Measurements from ENCODE around the gene KRTAP9-7. TPM values are rescaled to one million over a fixed set of nuclear protein-coding genes. Genes with fewer than 3 reads are reported as not detected.

The KRTAP9-7 gene
- total RNA-seq, 2 experiments from 2014 or later: not detected

DNA sequence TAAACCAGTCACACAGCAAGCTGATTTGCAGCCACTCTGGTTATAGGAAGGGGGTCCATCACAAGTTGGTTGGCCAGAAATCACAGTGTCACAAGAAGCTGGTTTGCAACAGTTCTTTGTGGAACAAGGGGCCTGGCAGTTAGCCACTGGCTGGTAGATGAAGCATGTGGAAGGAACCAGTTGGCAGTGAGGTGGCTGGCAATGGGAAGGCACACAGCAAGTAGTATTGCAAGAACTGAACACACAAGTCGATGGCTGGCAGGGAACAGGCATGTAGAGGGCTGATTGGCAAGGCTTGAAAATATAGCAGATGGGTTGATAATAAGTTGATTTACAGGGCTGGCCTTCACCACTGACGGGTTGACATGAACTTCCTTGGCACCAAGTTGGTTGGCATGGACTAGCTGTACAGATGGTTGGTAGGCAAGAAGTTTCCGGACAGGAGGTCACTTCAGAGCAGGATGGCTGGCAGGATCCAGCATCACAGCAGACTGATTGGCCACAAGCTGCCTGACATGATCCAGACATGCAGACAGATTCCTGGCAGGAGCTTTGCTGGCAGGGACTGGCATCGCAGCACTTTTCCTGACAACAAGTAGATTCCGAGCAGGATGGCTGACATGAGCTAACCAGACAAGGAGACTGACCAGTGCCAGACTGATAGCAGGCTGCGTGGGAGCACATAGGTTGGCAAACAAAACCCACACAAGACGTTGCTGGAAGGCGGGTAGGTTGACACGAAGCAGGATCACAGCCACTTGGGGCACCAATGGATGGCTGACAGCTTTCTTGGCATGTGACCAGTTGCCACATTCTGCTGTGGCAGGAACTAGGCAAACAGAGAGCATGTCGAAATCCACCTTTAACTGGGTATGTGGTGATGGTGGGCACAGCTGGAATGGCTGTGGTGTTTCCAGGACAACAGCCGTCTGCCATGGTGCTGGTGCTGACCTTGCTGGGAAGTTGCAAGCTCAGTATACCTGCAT, 26.7 kb downstream of the KRTAP9-7 start, which contains the start of gene KRTAP29-1:
KRTAP29-1 (minus strand) TSS at position 936 of the 986 bp plus-strand sequence; CDS start at position 936, 0 bp downstream.
- no peaks in the 10 kb centered on the region for H3K27me3 Mint-ChIP-seq
- H3K4me3 ChIP-seq (ENCODE audit: low read length): no peak within 1 kb of the TSS
- peaks cover 3% of the 10 kb centered on the region for H3K9me3 Mint-ChIP-seq
- peaks cover 33% of the 10 kb centered on the region for H3K4me1 Mint-ChIP-seq (ENCODE audit: low read depth)
- no peak within 1 kb of the TSS for H3K4me3 Mint-ChIP-seq
- no peak for DNase-seq
- ChIA-PET POLR2A (no interaction called here), CTCF (interaction anchor here (0.9 kb wide), 1 partner anchor 20 kb away, joined by 3 read pairs; no protein-coding TSS in a partner anchor)
- no peaks in the 10 kb centered on the region for H3K27me3 ChIP-seq (ENCODE audit: control insufficient read depth in 1 of 2, insufficient read depth in 2 of 2, low read length in 2 of 2)
- H3K36me3 ChIP-seq (ENCODE audit: insufficient read depth, low read length): no peaks in the 10 kb centered on the region
- H3K36me3 Mint-ChIP-seq (ENCODE audit: low read depth): no peaks in the 10 kb centered on the region
- peaks cover 8% of the 10 kb centered on the region for H3K4me1 ChIP-seq (ENCODE audit: insufficient read depth, low read length)
- no peak within 1 kb of the TSS for H3K27ac ChIP-seq (ENCODE audit: low read depth in 1 of 2, low read length in 2 of 2)
- intact Hi-C loops (cut with DNase I, micrococcal nuclease): no loop called here
- TF ChIP-seq, protein P1, sequence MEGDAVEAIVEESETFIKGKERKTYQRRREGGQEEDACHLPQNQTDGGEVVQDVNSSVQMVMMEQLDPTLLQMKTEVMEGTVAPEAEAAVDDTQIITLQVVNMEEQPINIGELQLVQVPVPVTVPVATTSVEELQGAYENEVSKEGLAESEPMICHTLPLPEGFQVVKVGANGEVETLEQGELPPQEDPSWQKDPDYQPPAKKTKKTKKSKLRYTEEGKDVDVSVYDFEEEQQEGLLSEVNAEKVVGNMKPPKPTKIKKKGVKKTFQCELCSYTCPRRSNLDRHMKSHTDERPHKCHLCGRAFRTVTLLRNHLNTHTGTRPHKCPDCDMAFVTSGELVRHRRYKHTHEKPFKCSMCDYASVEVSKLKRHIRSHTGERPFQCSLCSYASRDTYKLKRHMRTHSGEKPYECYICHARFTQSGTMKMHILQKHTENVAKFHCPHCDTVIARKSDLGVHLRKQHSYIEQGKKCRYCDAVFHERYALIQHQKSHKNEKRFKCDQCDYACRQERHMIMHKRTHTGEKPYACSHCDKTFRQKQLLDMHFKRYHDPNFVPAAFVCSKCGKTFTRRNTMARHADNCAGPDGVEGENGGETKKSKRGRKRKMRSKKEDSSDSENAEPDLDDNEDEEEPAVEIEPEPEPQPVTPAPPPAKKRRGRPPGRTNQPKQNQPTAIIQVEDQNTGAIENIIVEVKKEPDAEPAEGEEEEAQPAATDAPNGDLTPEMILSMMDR (IDR thresholded peaks at IDR 0.05): no peak
- H3K27ac Mint-ChIP-seq: no peak within 1 kb of the TSS
- peaks cover 0 to 3% of the 10 kb centered on the region in 2 experiments for H3K9me3 ChIP-seq (ENCODE audit: control insufficient read depth in 1 of 2, insufficient read depth in 1 of 2, low read length in 2 of 2)
- ATAC-seq (ENCODE audit: poor library complexity): no peak

DNA sequence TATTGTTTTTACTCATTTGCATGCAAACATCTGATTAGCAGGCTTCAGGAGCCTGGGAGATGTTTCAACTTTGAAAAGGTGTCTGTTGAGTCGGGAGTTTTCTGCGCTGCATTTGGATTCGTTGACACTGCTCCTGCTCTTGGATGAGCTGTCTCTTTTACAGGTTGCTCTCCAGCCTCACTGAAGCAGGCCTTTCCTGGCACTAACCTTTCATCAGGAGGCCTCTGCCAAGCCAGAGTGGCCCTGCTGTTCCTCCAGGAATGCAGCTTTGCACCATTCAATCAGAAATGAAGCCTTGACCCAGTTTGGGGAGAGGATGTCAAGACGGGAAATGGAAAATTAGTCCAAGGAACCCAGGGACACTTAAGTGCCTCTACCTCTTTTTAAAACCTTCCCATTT, 27.5 kb downstream of the KRTAP9-7 start:
- Histone ChIP-seq H3K36me3 (ENCODE audit: insufficient read depth, low read length) (no peaks in the 10 kb centered on the region), H3K4me3 (ENCODE audit: low read length) (no peak overlapping the region), H3K27ac (ENCODE audit: low read depth in 1 of 2, low read length in 2 of 2) (no peak overlapping the region), H3K27me3 (ENCODE audit: control insufficient read depth in 1 of 2, insufficient read depth in 2 of 2, low read length in 2 of 2) (no peaks in the 10 kb centered on the region), H3K4me1 (ENCODE audit: insufficient read depth, low read length) (peaks cover 16% of the 10 kb centered on the region), H3K9me3 (ENCODE audit: control insufficient read depth in 1 of 2, insufficient read depth in 1 of 2, low read length in 2 of 2) (peaks cover 0 to 3% of the 10 kb centered on the region in 2 experiments)
- DNase-seq: no peak
- Mint-ChIP-seq H3K27ac (no peak overlapping the region), H3K9me3 (peaks cover 3% of the 10 kb centered on the region), H3K36me3 (ENCODE audit: low read depth) (no peaks in the 10 kb centered on the region), H3K27me3 (no peaks in the 10 kb centered on the region), H3K4me3 (no peak overlapping the region), H3K4me1 (ENCODE audit: low read depth) (peaks cover 41% of the 10 kb centered on the region)
- no peak for ATAC-seq (ENCODE audit: poor library complexity)
- intact Hi-C loops (cut with DNase I, micrococcal nuclease): no loop called here
- TF ChIP-seq, protein P1 (IDR thresholded peaks at IDR 0.05): no peak
- ChIA-PET POLR2A (no interaction called here), CTCF (no interaction called here)

DNA sequence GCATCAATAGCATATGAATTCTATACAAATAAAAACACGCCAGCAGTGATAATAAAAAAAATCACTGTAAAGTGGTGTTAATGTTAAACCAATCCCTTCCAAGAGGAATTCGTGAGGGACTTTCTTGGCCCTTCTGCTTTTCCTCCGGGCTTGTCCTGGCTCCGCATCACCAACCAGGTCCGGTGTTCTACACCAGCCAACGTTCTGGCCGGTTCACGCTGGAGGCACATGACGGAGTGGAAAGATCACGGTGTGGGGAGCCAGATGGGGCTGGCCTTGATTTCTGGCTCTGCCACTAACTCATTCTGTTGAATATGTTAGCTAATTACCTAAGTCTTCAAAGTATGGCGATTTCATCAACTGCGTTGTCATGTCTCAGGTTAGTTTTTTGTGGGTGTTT, 28.6 kb downstream of the KRTAP9-7 start:
- peaks cover 52% of the 10 kb centered on the region for H3K4me1 Mint-ChIP-seq (ENCODE audit: low read depth)
- ChIA-PET CTCF (interaction anchor here (0.6 kb wide), 1 partner anchor 266 kb away, joined by 3 read pairs; no protein-coding TSS in a partner anchor), POLR2A (no interaction called here)
- H3K36me3 ChIP-seq (ENCODE audit: insufficient read depth, low read length): no peaks in the 10 kb centered on the region
- DNase-seq (no peak), ATAC-seq (ENCODE audit: poor library complexity) (no peak)
- H3K4me1 ChIP-seq (ENCODE audit: insufficient read depth, low read length): peaks cover 27% of the 10 kb centered on the region
- H3K4me3 ChIP-seq (ENCODE audit: low read length): no peak overlapping the region
- H3K9me3 ChIP-seq (ENCODE audit: control insufficient read depth in 1 of 2, insufficient read depth in 1 of 2, low read length in 2 of 2): peaks cover 0 to 3% of the 10 kb centered on the region in 2 experiments
- no peak overlapping the region for H3K4me3 Mint-ChIP-seq
- peak overlapping the region; percentile 28 for H3K27ac Mint-ChIP-seq
- peaks cover 7% of the 10 kb centered on the region for H3K36me3 Mint-ChIP-seq (ENCODE audit: low read depth)
- no peaks in the 10 kb centered on the region for H3K27me3 Mint-ChIP-seq
- TF ChIP-seq, protein P1 (IDR thresholded peaks at IDR 0.05): no peak
- no peak overlapping the region for H3K27ac ChIP-seq (ENCODE audit: low read depth in 1 of 2, low read length in 2 of 2)
- no peaks in the 10 kb centered on the region for H3K27me3 ChIP-seq (ENCODE audit: control insufficient read depth in 1 of 2, insufficient read depth in 2 of 2, low read length in 2 of 2)
- intact Hi-C loops (cut with DNase I, micrococcal nuclease): no loop called here
- peaks cover 3% of the 10 kb centered on the region for H3K9me3 Mint-ChIP-seq
